Right atrium auricular region (tissue), 2 donors: Measurements from ENCODE around the gene INSIG2. TPM values are rescaled to one million over a fixed set of nuclear protein-coding genes. Genes with fewer than 3 reads are reported as not detected.

Experiments
- DNase-seq: peaks from one replicate; pipeline ENCODE4 v3.0.0-alpha.2; 2019; ENCODE audit warnings: low spot score
- H3K27ac ChIP-seq, 2 donors: fragments of 200-600 bp; sonication (generic); 1 replicate in 1 of 2; 2 replicates in 1 of 2; pipeline ENCODE4 v1.5.1; 2016 to 2019
- H3K27me3 ChIP-seq, 2 donors: fragments of 200-600 bp; sonication (generic); one replicate each; pipeline versions ENCODE4 v1.5.1 to v1.6.0; 2017 to 2019
- H3K36me3 ChIP-seq: fragments of 200-600 bp; sonication (generic); one replicate; pipeline ENCODE4 v1.5.1; 2016
- H3K4me1 ChIP-seq, 2 donors: fragments of 200-600 bp; sonication (generic); one replicate each; pipeline versions ENCODE4 v1.5.1 to v1.6.0; 2017 to 2019
- H3K4me3 ChIP-seq, 2 donors: fragments of 200-600 bp; sonication (generic); 1 replicate in 1 of 2; 2 replicates in 1 of 2; pipeline ENCODE4 v1.5.1; 2017 to 2019; ENCODE audit warnings: mild to moderate bottlenecking in 1 of 2, moderate library complexity in 1 of 2
- H3K9me3 ChIP-seq, 2 donors: fragments of 200-600 bp; sonication (generic); one replicate each; pipeline ENCODE4 v1.5.1; 2019
- total RNA-seq, 2 donors: library from RNA; depleted of rRNA; stranded (reverse); fragments of >200 nt; gene quantifications; one replicate each; pipeline ENCODE4 v1.1.0, GENCODE V29; 2016
- TF ChIP-seq, protein P1 (sequence below), 2 donors: fragments of 200-600 bp; sonication (generic); IDR thresholded peaks; one replicate each; pipeline ENCODE4 v1.5.1; 2019; ENCODE audit warnings: antibody characterized with exemption in 2 of 2

INSIG2 gene
- total RNA-seq, 2 donors from 2014 or later: 8.0 to 10.5 TPM

DNA sequence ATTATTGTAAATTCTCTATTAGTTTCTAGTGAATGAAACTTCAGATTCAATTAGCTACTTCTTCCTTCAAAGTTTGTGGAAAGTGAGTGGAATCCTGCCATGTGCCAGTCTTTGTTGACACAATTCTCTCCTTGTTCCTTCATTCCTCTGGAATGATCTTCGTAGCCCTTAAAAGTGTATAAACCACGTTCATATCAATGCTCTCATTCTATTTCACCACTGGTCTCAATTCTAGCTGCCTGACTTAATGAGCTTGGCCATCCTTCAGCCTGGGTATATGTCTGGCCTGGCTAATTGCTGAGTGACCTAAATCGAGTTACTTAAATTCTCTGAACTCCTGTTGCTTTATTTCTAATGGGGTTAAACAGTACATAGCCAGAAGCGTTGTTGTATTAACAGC is 43.5 kb downstream of the INSIG2 start:
- H3K27ac ChIP-seq: no peak overlapping the region
- no peak overlapping the region for H3K4me3 ChIP-seq
- no peaks in the 10 kb centered on the region for H3K9me3 ChIP-seq
- H3K4me1 ChIP-seq: no peaks in the 10 kb centered on the region
- TF ChIP-seq, protein P1, sequence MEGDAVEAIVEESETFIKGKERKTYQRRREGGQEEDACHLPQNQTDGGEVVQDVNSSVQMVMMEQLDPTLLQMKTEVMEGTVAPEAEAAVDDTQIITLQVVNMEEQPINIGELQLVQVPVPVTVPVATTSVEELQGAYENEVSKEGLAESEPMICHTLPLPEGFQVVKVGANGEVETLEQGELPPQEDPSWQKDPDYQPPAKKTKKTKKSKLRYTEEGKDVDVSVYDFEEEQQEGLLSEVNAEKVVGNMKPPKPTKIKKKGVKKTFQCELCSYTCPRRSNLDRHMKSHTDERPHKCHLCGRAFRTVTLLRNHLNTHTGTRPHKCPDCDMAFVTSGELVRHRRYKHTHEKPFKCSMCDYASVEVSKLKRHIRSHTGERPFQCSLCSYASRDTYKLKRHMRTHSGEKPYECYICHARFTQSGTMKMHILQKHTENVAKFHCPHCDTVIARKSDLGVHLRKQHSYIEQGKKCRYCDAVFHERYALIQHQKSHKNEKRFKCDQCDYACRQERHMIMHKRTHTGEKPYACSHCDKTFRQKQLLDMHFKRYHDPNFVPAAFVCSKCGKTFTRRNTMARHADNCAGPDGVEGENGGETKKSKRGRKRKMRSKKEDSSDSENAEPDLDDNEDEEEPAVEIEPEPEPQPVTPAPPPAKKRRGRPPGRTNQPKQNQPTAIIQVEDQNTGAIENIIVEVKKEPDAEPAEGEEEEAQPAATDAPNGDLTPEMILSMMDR (IDR thresholded peaks at IDR 0.05): no peak
- DNase-seq: no peak
- no peaks in the 10 kb centered on the region for H3K36me3 ChIP-seq
- H3K27me3 ChIP-seq: no peaks in the 10 kb centered on the region

DNA sequence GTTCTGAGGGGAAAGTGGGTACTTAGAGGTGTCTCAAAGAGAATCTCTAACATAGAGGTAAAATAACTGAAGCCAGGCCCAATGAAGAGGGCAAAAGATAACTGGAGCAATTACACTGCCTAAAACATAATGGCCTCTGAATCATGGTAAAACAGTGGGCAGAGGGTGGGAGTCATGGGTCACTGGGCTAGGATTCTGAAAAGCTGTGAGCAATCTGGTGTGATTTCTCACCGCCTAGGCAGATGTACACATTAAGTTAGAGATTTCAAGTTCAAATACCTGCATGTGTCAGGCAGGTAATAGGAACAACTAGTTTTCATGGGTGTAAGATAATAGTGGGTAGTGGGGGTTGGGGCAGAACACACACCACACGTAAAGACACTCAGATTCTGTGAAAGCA is 45.6 kb downstream of the INSIG2 start:
- Histone ChIP-seq H3K4me1 (no peaks in the 10 kb centered on the region), H3K27ac (no peak overlapping the region), H3K36me3 (no peaks in the 10 kb centered on the region), H3K27me3 (no peaks in the 10 kb centered on the region), H3K4me3 (no peak overlapping the region), H3K9me3 (no peaks in the 10 kb centered on the region)
- no peak for DNase-seq
- TF ChIP-seq, protein P1 (IDR thresholded peaks at IDR 0.05): no peak

DNA sequence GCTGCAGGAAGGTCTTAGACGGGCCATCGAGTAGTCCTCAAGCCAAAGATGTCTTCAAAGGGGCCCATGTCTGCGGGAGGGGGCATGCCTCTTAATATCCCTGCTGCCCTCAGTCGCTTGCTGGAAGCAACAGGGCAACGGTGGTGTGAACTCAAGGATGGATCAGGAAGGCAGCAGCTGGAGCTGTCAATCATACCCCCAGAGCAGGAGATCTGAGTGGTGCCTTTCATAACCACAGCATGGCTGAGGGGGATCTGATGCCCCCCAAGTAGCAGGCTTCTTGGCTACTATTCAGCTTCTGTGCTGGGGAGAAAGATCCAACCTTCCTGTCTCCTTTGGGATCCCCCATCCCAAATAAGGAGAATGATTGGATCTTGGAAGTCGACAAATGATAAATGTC is 46.4 kb downstream of the INSIG2 start:
- Histone ChIP-seq H3K27ac (no peak overlapping the region), H3K27me3 (no peaks in the 10 kb centered on the region), H3K36me3 (no peaks in the 10 kb centered on the region), H3K4me1 (no peaks in the 10 kb centered on the region), H3K9me3 (no peaks in the 10 kb centered on the region), H3K4me3 (no peak overlapping the region)
- TF ChIP-seq, protein P1 (IDR thresholded peaks at IDR 0.05): no peak
- DNase-seq: no peak

DNA sequence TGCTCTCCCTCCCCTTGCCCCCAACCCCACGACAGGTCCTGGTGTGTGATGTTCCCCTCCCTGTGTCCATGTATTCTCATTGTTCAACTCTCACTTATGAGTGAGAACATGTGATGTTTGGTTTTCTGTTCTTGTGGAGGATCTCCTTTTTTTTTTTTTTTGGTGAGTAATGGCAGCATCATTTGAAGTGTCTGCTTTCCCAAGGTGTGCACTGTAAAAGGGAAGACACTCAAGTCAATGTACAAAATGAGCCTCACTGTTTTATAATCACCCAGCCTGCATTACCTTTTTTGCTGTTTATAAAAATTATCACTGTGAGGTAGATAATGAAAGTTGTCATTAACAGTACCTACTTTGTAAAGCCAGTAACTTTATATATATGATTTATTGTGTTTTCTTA is 56.9 kb downstream of the INSIG2 start:
- TF ChIP-seq, protein P1 (IDR thresholded peaks at IDR 0.05): no peak
- Histone ChIP-seq H3K4me1 (no peaks in the 10 kb centered on the region), H3K27ac (no peak overlapping the region), H3K27me3 (no peaks in the 10 kb centered on the region), H3K36me3 (no peaks in the 10 kb centered on the region), H3K4me3 (no peak overlapping the region), H3K9me3 (no peaks in the 10 kb centered on the region)
- DNase-seq: no peak

DNA sequence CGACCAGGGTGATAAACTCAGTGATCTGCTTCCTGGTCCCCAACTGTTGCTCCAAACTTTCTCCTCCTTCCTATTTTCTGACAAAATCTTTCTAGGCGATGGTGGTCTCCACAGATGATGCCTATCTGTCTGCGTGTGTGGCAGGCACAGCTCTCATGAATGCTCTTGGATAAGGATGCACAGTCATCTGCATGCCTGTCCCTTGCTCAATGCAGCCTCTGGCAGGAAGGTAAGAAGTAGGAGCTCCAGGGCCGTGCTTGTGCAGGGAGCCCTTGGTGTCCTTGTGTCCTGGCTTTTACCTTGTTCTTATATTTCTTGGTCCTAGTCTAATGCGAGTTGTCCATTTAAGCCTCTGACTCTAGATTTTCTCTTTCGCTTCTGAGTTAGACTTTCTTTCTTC is 57.5 kb downstream of the INSIG2 start:
- Histone ChIP-seq H3K36me3 (no peaks in the 10 kb centered on the region), H3K27me3 (no peaks in the 10 kb centered on the region), H3K4me3 (no peak overlapping the region), H3K27ac (no peak overlapping the region), H3K9me3 (no peaks in the 10 kb centered on the region), H3K4me1 (no peaks in the 10 kb centered on the region)
- TF ChIP-seq, protein P1 (IDR thresholded peaks at IDR 0.05): no peak
- no peak for DNase-seq
